H1 (cell line): ENCODE measurements around the gene PEX5L. TPM values are rescaled to one million over a fixed set of nuclear protein-coding genes. Genes with fewer than 3 reads are reported as not detected.

Experiments used
- CTCF ChIA-PET: fragments of 300-600 bp; sonication (Branson Sonifier 250); formaldehyde crosslinking; loops from one replicate; lab custom pipeline; 2021; ENCODE audit not compliant: partially characterized antibody; lab: Charles Lee
- POLR2A ChIA-PET: fragments of 300-600 bp; sonication (Branson Sonifier 250); formaldehyde crosslinking; loops from one replicate; lab custom pipeline; 2021; ENCODE audit warnings: inconsistent platforms; ENCODE audit not compliant: partially characterized antibody; lab: Charles Lee
- DNase-seq, 2 experiments: peaks; one replicate each; pipeline versions ENCODE4 v3.0.0 to v3.0.0-alpha.2; 2010 to 2022; ENCODE audit warnings: low spot score in 2 of 2, low read depth in 1 of 2, mixed read lengths in 1 of 2
- FAIRE-seq: peaks from 2 replicates; lab custom pipeline; 2011; peaks lifted over from hg19 to GRCh38; lab: Jason Lieb, UNC
- H2AFZ ChIP-seq: 2 replicates; pipeline ENCODE4 v1.8.1; 2012; ENCODE audit warnings: low read length, inconsistent platforms
- H2AK5ac ChIP-seq: 2 replicates; pipeline ENCODE4 v1.6.1; 2013; ENCODE audit warnings: low read depth, low read length
- H2BK120ac ChIP-seq: replicated peaks from 2 replicates; pipeline ENCODE3; 2013; ENCODE audit warnings: low read depth, low read length, inconsistent platforms
- H2BK12ac ChIP-seq: 2 replicates; pipeline ENCODE4 v1.6.1; 2013; ENCODE audit warnings: low read depth, low read length
- H2BK15ac ChIP-seq: 2 replicates; pipeline ENCODE4 v1.6.1; 2013; ENCODE audit warnings: low read length
- H2BK20ac ChIP-seq: 2 replicates; pipeline ENCODE4 v1.6.1; 2013; ENCODE audit warnings: low read length
- H2BK5ac ChIP-seq: 2 replicates; pipeline ENCODE4 v1.6.1; 2013; ENCODE audit warnings: low read depth, low read length
- H3K14ac ChIP-seq: 2 replicates; pipeline ENCODE4 v1.6.1; 2013; ENCODE audit warnings: inconsistent platforms; ENCODE audit not compliant: insufficient read length
- H3K18ac ChIP-seq: 2 replicates; pipeline ENCODE4 v1.6.1; 2013; ENCODE audit warnings: low read length; ENCODE audit errors: extremely low read depth
- H3K23ac ChIP-seq: 2 replicates; pipeline ENCODE4 v1.6.1; 2013; ENCODE audit warnings: inconsistent platforms; ENCODE audit not compliant: insufficient read length
- H3K23me2 ChIP-seq: 2 replicates; pipeline ENCODE4 v1.6.1; 2013; ENCODE audit warnings: low read depth, low read length
- H3K27ac ChIP-seq: 2 replicates; pipeline ENCODE4 v1.6.1; 2011; ENCODE audit warnings: low read depth, low read length, inconsistent platforms
- H3K27me3 ChIP-seq, 4 experiments: replicated peaks in 1 of 4; 1 replicate in 1 of 4; 2 replicates in 3 of 4; pipeline versions ENCODE4 v1.6.1 to v1.8.1; 2011 to 2013; ENCODE audit warnings: low read length in 3 of 4, mild to moderate bottlenecking in 3 of 4, inconsistent platforms in 2 of 4, mixed read lengths in 2 of 4, moderate library complexity in 1 of 4; ENCODE audit not compliant: control insufficient read depth in 3 of 4, insufficient read depth in 3 of 4; ENCODE audit errors: extremely low read depth in 1 of 4
- H3K36me3 ChIP-seq, 4 experiments: 2 replicates each; pipeline versions ENCODE4 v1.6.1 to v1.8.1; 2011 to 2013; ENCODE audit warnings: mild to moderate bottlenecking in 4 of 4, low read length in 3 of 4, moderate library complexity in 2 of 4, control low read depth in 1 of 4, inconsistent platforms in 1 of 4; ENCODE audit not compliant: insufficient read depth in 4 of 4, control insufficient read depth in 2 of 4
- H3K4ac ChIP-seq: replicated peaks from 2 replicates; pipeline ENCODE3; 2013; ENCODE audit warnings: low read length, low read depth, mixed read lengths, inconsistent platforms; ENCODE audit not compliant: insufficient read length
- H3K4me1 ChIP-seq, 4 experiments: replicated peaks in 1 of 4; 1 replicate in 1 of 4; 2 replicates in 3 of 4; pipeline versions ENCODE4 v1.6.1 to v1.8.1; 2011 to 2013; ENCODE audit warnings: low read length in 3 of 4, inconsistent platforms in 2 of 4, mixed read lengths in 1 of 4; ENCODE audit not compliant: insufficient read depth in 4 of 4, control insufficient read depth in 3 of 4
- H3K4me2 ChIP-seq, 2 experiments: 2 replicates each; pipeline versions ENCODE4 v1.6.1 to v1.8.1; 2011 to 2013; ENCODE audit warnings: low read depth in 2 of 2, low read length in 2 of 2, control low read depth in 1 of 2, inconsistent platforms in 1 of 2, mild to moderate bottlenecking in 1 of 2; ENCODE audit not compliant: insufficient read depth in 1 of 2
- H3K4me3 ChIP-seq, 4 experiments: fragments of 200-600, 300-600 bp in 1 of 4; sonication (generic), shearing (Covaris generic), sonication (Bioruptor Twin) in 1 of 4; 2 replicates each; pipeline versions ENCODE4 v1.5.1 to v1.8.1; 2011 to 2016; ENCODE audit warnings: low read length in 4 of 4, low read depth in 3 of 4, control low read depth in 2 of 4, inconsistent platforms in 2 of 4, mild to moderate bottlenecking in 2 of 4, mixed read lengths in 1 of 4, moderate library complexity in 1 of 4; ENCODE audit not compliant: insufficient read depth in 2 of 4; ENCODE audit errors: extremely low read depth in 1 of 4
- H3K56ac ChIP-seq: replicated peaks from 2 replicates; pipeline ENCODE3; 2013; ENCODE audit warnings: low read depth, mild to moderate bottlenecking, mixed read lengths, low read length, inconsistent platforms; ENCODE audit not compliant: insufficient read length
- H3K79me1 ChIP-seq: 2 replicates; pipeline ENCODE4 v1.6.1; 2013; ENCODE audit warnings: low read depth, low read length, control low read depth
- H3K79me2 ChIP-seq, 2 experiments: 2 replicates each; pipeline versions ENCODE4 v1.6.1 to v1.8.1; 2012 to 2013; ENCODE audit warnings: low read length in 2 of 2, mild to moderate bottlenecking in 2 of 2, inconsistent platforms in 1 of 2; ENCODE audit not compliant: insufficient read depth in 2 of 2, control insufficient read depth in 1 of 2
- H3K9ac ChIP-seq, 4 experiments: replicated peaks in 1 of 4; 1 replicate in 1 of 4; 2 replicates in 3 of 4; pipeline versions ENCODE4 v1.6.1 to v1.8.1; 2011 to 2013; ENCODE audit warnings: low read depth in 3 of 4, low read length in 3 of 4, control low read depth in 2 of 4, mild to moderate bottlenecking in 2 of 4, moderate library complexity in 2 of 4, inconsistent platforms in 1 of 4; ENCODE audit errors: extremely low read depth in 1 of 4
- H3K9me3 ChIP-seq, 2 experiments: 2 replicates each; pipeline versions ENCODE4 v1.6.1 to v1.8.1; 2012 to 2013; ENCODE audit warnings: mild to moderate bottlenecking in 2 of 2, moderate library complexity in 2 of 2, control low read depth in 1 of 2, inconsistent platforms in 1 of 2, low read depth in 1 of 2, low read length in 1 of 2, mixed read lengths in 1 of 2; ENCODE audit not compliant: insufficient read depth in 2 of 2
- H4K20me1 ChIP-seq, 2 experiments: replicated peaks in 1 of 2; 2 replicates each; pipeline versions ENCODE3 to v1.8.1; 2011 to 2013; ENCODE audit warnings: inconsistent platforms in 2 of 2, low read length in 2 of 2, mild to moderate bottlenecking in 1 of 2; ENCODE audit not compliant: insufficient read depth in 2 of 2, control insufficient read depth in 1 of 2
- H4K5ac ChIP-seq: 2 replicates; pipeline ENCODE4 v1.6.1; 2013; ENCODE audit warnings: low read length, low read depth, mixed read lengths, inconsistent platforms; ENCODE audit not compliant: insufficient read length
- H4K8ac ChIP-seq: 2 replicates; pipeline ENCODE4 v1.8.0; 2013; ENCODE audit warnings: mild to moderate bottlenecking, moderate library complexity, low read length, inconsistent platforms; ENCODE audit not compliant: insufficient read depth; ENCODE audit errors: extremely low read depth
- H4K91ac ChIP-seq: replicated peaks from 2 replicates; pipeline ENCODE3; 2013; ENCODE audit warnings: low read length, mixed read lengths, inconsistent platforms; ENCODE audit not compliant: insufficient read length
- MAFK ChIP-seq: IDR thresholded peaks from 2 replicates; pipeline ENCODE4 v1.6.1; 2012; ENCODE audit warnings: low read depth, mild to moderate bottlenecking, improper control_type of control experiment, low read length
- SP4 ChIP-seq: IDR thresholded peaks from 2 replicates; pipeline ENCODE4 v1.6.1; 2012; ENCODE audit warnings: low read length, inconsistent platforms
- ZNF274 ChIP-seq: IDR thresholded peaks from 2 replicates; pipeline ENCODE4 v1.7.0; 2012; ENCODE audit warnings: low read length, borderline replicate concordance; ENCODE audit errors: extremely low read depth
- WGBS, 2 experiments: shearing (Covaris generic) in 1 of 2; methylation state at CpG; one replicate each; pipeline versions ENCODE4 v1.1.6 to v1.1.7; 2013 to 2015; ENCODE audit warnings: low lambda C conversion rate in 2 of 2, mixed read lengths in 2 of 2, inconsistent platforms in 1 of 2, low coverage in 1 of 2, missing lambda C conversion rate in 1 of 2; ENCODE audit not compliant: insufficient replicate concordance in 2 of 2, insufficient coverage in 1 of 2, insufficient read length in 1 of 2; ENCODE audit errors: extremely low coverage in 1 of 2, missing lambda C conversion rate in 1 of 2; 5-methylcytosine and 5-hydroxymethylcytosine counted together
- polyA plus RNA-seq, 7 experiments: library from polyadenylated mRNA; depleted of rRNA in 3 of 7; stranded (reverse) in 5 of 7; unstranded in 2 of 7; fragments of >200 nt in 5 of 7; fragments of 200-250 nt in 2 of 7; gene quantifications; 1 replicate in 5 of 7; 2 replicates in 1 of 7; 4 replicates in 1 of 7; pipeline versions ENCODE4 v1.2.1 to v1.2.3, GENCODE V29; 2011 to 2013; ENCODE audit warnings: missing spikeins in 2 of 7, mixed read lengths in 2 of 7
- total RNA-seq: library from RNA; stranded (reverse); fragmentation: NEBNext Ultra II Directional; extraction: Animal tissue kit (Norgen Biotek cat#: 25700); gene quantifications from 2 replicates; pipeline ENCODE4 v1.2.1, GENCODE V29; 2021

PEX5L gene
- total and polyA plus RNA-seq, 2 of the 8 experiments (the other 6 are each of a cell fraction or from before 2014, with no cell fraction given) = 0.80 to 4.2 TPM

- Histone ChIP-seq H2BK5ac (no peak overlapping the region), H2BK12ac (no peak overlapping the region), H2AFZ (no peak overlapping the region), H4K5ac (no peak overlapping the region), H3K9me3 (no peaks in the 10 kb centered on the region), H2BK120ac (no peak overlapping the region), H3K4me2 (no peak overlapping the region), H3K14ac (no peak overlapping the region), H3K79me1 (no peaks in the 10 kb centered on the region), H3K56ac (no peak overlapping the region), H3K23me2 (no peaks in the 10 kb centered on the region; the same call in 1 of the 2 replicates), H3K9ac (no peak overlapping the region), H3K18ac (no peak overlapping the region)
- FAIRE-seq = peak; percentile 57
- CTCF ChIA-PET = interaction anchor here (1.8 to 4.1 kb wide), 3 partner anchors 15 to 58 kb away, joined by 8 to 26 read pairs (median 9); no protein-coding TSS in a partner anchor
- TF ChIP-seq MAFK (no peak), SP4 (no peak), ZNF274 (no peak)
- TF ChIP-seq, all 59 proteins: peak for 0
- POLR2A ChIA-PET = no interaction called here
- Histone ChIP-seq H3K36me3 (no peaks in the 10 kb centered on the region), H4K91ac (no peak overlapping the region), H3K4ac (no peak overlapping the region), H4K8ac (no peak overlapping the region), H2AK5ac (no peak overlapping the region), H2BK20ac (no peak overlapping the region), H3K4me1 (peaks cover 0 to 9% (median 5%) of the 10 kb centered on the region in 4 experiments; a peak in 4 of 7 replicates), H3K23ac (no peak overlapping the region), H3K27ac (no peak overlapping the region), H3K79me2 (no peaks in the 10 kb centered on the region), H4K20me1 (no peaks in the 10 kb centered on the region), H3K27me3 (no peaks in the 10 kb centered on the region), H3K4me3 (no peak overlapping the region), H2BK15ac (no peak overlapping the region)
- 87% methylated on average over 6 of the region's 6 CpGs; no CpG with 5 or more reads in 1 of the 2 experiments for WGBS, 2 experiments
- no peak for DNase-seq
Observed at GRCh38 chr3:179825527-179826246, 211.1 kb downstream of the PEX5L start.
